Left ventricle myocardium inferior (tissue), 1 donor: ENCODE data around the gene RWDD3. TPM values are rescaled to one million over a fixed set of nuclear protein-coding genes. Genes with fewer than 3 reads are reported as not detected.

ENCODE experiments used
- DNase-seq: peaks from one replicate; pipeline ENCODE4 v3.0.0-alpha.2; 2020
- H3K27ac ChIP-seq: fragments of 200-600 bp; replicated peaks from 2 replicates; pipeline ENCODE4 v1.8.0; 2021
- H3K27me3 ChIP-seq: fragments of 200-600 bp; 2 replicates; pipeline ENCODE4 v1.8.0; 2021; ENCODE audit warnings: low read depth
- H3K36me3 ChIP-seq: fragments of 200-600 bp; 2 replicates; pipeline ENCODE4 v1.8.0; 2021
- H3K4me1 ChIP-seq: fragments of 200-600 bp; 2 replicates; pipeline ENCODE4 v1.8.0; 2021
- H3K4me3 ChIP-seq: fragments of 200-600 bp; 2 replicates; pipeline ENCODE4 v1.8.0; 2021; ENCODE audit warnings: mild to moderate bottlenecking, moderate library complexity
- H3K9me3 ChIP-seq: fragments of 200-600 bp; replicated peaks from 2 replicates; pipeline ENCODE4 v1.8.0; 2021
- CTCF ChIP-seq: fragments of 200-600 bp; IDR thresholded peaks from 2 replicates; pipeline ENCODE4 v1.8.0; 2021; ENCODE audit warnings: antibody characterized with exemption, mild to moderate bottlenecking, borderline replicate concordance
- intact Hi-C: fragments of 100-400 bp; cut with micrococcal nuclease; formaldehyde crosslinking; loops from one replicate; pipeline ENCODE4 v1.11.0; 2022
- total RNA-seq: library from RNA; stranded (reverse); fragmentation: NEBNext Ultra II Directional; extraction: Animal tissue kit (Norgen Biotek cat#: 25700); gene quantifications from one replicate; pipeline ENCODE4 v1.2.1, GENCODE V29; 2021
- donor health status: DM: no; HTN: yes; CAD: no; lungs with severe emphysema.

RWDD3 gene
- total RNA-seq, 1 donor from 2014 or later, result 19.4 TPM

GRCh38 chr1:95197616-95198252 is 36.3 kb upstream of the RWDD3 start:
- Histone ChIP-seq H3K4me1 (peaks cover 56% of the 10 kb centered on the region), H3K27ac (peak overlapping the region; percentile 75), H3K4me3 (peak overlapping the region; percentile 43), H3K9me3 (no peaks in the 10 kb centered on the region), H3K36me3 (no peaks in the 10 kb centered on the region), H3K27me3 (no peaks in the 10 kb centered on the region)
- no peak for TF ChIP-seq CTCF
- intact Hi-C loops, result no loop called here
- DNase-seq, result no peak

GRCh38 chr1:95201905-95202304 is 32.1 kb upstream of the RWDD3 start:
- peaks cover 28% of the 10 kb centered on the region for H3K4me1 ChIP-seq
- no peaks in the 10 kb centered on the region for H3K36me3 ChIP-seq
- intact Hi-C loops, result no loop called here
- H3K4me3 ChIP-seq, result no peak overlapping the region
- TF ChIP-seq CTCF, result no peak
- H3K27ac ChIP-seq, result peak overlapping the region; percentile 22
- H3K27me3 ChIP-seq, result no peaks in the 10 kb centered on the region
- no peaks in the 10 kb centered on the region for H3K9me3 ChIP-seq
- no peak for DNase-seq

- H3K27ac ChIP-seq, result no peak overlapping the region
- H3K36me3 ChIP-seq, result no peaks in the 10 kb centered on the region
- H3K4me3 ChIP-seq, result no peak overlapping the region
- H3K4me1 ChIP-seq, result peaks cover 31% of the 10 kb centered on the region
- intact Hi-C loops, result no loop called here
- no peak for DNase-seq
- no peaks in the 10 kb centered on the region for H3K9me3 ChIP-seq
- no peaks in the 10 kb centered on the region for H3K27me3 ChIP-seq
- no peak for TF ChIP-seq CTCF
Measured at GRCh38 chr1:95203908-95204437, 30.0 kb upstream of the RWDD3 start.

GRCh38 chr1:95206514-95206913 is 27.5 kb upstream of the RWDD3 start:
- intact Hi-C loops, result no loop called here
- no peak for TF ChIP-seq CTCF
- H3K27ac ChIP-seq, result peak overlapping the region; percentile 19
- H3K4me1 ChIP-seq, result peaks cover 33% of the 10 kb centered on the region
- H3K4me3 ChIP-seq, result no peak overlapping the region
- no peaks in the 10 kb centered on the region for H3K27me3 ChIP-seq
- H3K36me3 ChIP-seq, result no peaks in the 10 kb centered on the region
- peaks cover under 1% of the 10 kb centered on the region for H3K9me3 ChIP-seq
- DNase-seq, result no peak

- no peak overlapping the region for H3K4me3 ChIP-seq
- H3K4me1 ChIP-seq, result peaks cover 28% of the 10 kb centered on the region
- DNase-seq, result no peak
- H3K9me3 ChIP-seq, result peaks cover 7% of the 10 kb centered on the region
- H3K27ac ChIP-seq, result peak overlapping the region; percentile 19
- intact Hi-C loops, result no loop called here
- H3K27me3 ChIP-seq, result no peaks in the 10 kb centered on the region
- H3K36me3 ChIP-seq, result no peaks in the 10 kb centered on the region
- no peak for TF ChIP-seq CTCF
Measured at GRCh38 chr1:95207223-95207935, 26.6 kb upstream of the RWDD3 start.
